Mucosa of stomach (tissue), 1 donor: ENCODE data around the gene ADH5.
"Not testable (repeated sequence)": the region's sequence is repeated elsewhere in the genome, so short reads cannot be mapped to it uniquely, and the experiment has no call there.

Experiments used
- H3K27me3 ChIP-seq: one replicate; pipeline ENCODE4 v1.7.0; 2013; ENCODE audit warnings: mild to moderate bottlenecking, low read length; ENCODE audit not compliant: control insufficient read depth, insufficient read depth
- H3K36me3 ChIP-seq: one replicate; pipeline ENCODE4 v1.7.0; 2013; ENCODE audit warnings: low read length; ENCODE audit not compliant: control insufficient read depth, insufficient read depth
- H3K4me1 ChIP-seq: one replicate; pipeline ENCODE4 v1.7.0; 2013; ENCODE audit warnings: mild to moderate bottlenecking, low read length; ENCODE audit not compliant: control insufficient read depth, insufficient read depth
- H3K4me3 ChIP-seq: one replicate; pipeline ENCODE4 v1.7.0; 2013; ENCODE audit warnings: low read length
- H3K9ac ChIP-seq: one replicate; pipeline ENCODE4 v1.7.0; 2013; ENCODE audit warnings: mild to moderate bottlenecking, low read length, moderate library complexity
- H3K9me3 ChIP-seq: one replicate; pipeline ENCODE4 v1.7.0; 2013; ENCODE audit warnings: mild to moderate bottlenecking, low read length, moderate library complexity; ENCODE audit not compliant: control insufficient read depth
- donor health status: Pancreatic carcinoma.

ADH5 gene

DNA sequence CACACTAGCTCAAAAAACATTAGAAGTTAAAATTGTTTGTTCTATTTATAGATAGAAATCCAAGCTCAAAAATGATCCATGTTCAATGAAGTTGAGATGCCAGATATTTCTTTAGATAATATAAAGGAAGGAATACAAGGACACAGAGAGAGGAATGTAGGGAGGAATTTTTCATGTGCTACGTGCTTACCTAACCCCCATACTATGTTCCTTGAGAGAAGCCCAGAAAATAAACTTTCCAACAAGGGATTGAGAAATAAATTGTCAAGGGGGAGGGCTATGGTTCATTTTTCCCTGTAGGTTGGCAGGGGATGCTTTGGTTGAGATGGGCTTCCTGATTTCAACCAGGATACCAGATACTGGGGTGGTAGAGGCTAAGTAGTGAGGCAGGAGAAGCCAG, 15.6 kb upstream of the ADH5 start:
- H3K36me3 ChIP-seq, result no peaks in the 10 kb centered on the region
- H3K9ac ChIP-seq, result no peak overlapping the region
- no peaks in the 10 kb centered on the region for H3K27me3 ChIP-seq
- H3K9me3 ChIP-seq, result no peaks in the 10 kb centered on the region
- no peaks in the 10 kb centered on the region for H3K4me1 ChIP-seq
- no peak overlapping the region for H3K4me3 ChIP-seq

GRCh38 chr4:99103166-99103565, 14.6 kb upstream of the ADH5 start:
- Histone ChIP-seq H3K36me3 (no peaks in the 10 kb centered on the region), H3K9ac (no peak overlapping the region), H3K4me3 (no peak overlapping the region), H3K9me3 (no peaks in the 10 kb centered on the region), H3K27me3 (no peaks in the 10 kb centered on the region), H3K4me1 (no peaks in the 10 kb centered on the region)

- Histone ChIP-seq H3K9me3 (no peaks in the 10 kb centered on the region), H3K4me3 (no peak overlapping the region), H3K9ac (no peak overlapping the region), H3K4me1 (no peaks in the 10 kb centered on the region), H3K36me3 (no peaks in the 10 kb centered on the region), H3K27me3 (no peaks in the 10 kb centered on the region)
Observed at GRCh38 chr4:99102634-99103033, 14.0 kb upstream of the ADH5 start.

- H3K4me1 ChIP-seq, result no peaks in the 10 kb centered on the region
- no peaks in the 10 kb centered on the region for H3K36me3 ChIP-seq
- no peak overlapping the region for H3K9ac ChIP-seq
- H3K9me3 ChIP-seq, result no peaks in the 10 kb centered on the region
- no peak overlapping the region for H3K4me3 ChIP-seq
- no peaks in the 10 kb centered on the region for H3K27me3 ChIP-seq
Observed at GRCh38 chr4:99100876-99101275, 12.3 kb upstream of the ADH5 start.

DNA sequence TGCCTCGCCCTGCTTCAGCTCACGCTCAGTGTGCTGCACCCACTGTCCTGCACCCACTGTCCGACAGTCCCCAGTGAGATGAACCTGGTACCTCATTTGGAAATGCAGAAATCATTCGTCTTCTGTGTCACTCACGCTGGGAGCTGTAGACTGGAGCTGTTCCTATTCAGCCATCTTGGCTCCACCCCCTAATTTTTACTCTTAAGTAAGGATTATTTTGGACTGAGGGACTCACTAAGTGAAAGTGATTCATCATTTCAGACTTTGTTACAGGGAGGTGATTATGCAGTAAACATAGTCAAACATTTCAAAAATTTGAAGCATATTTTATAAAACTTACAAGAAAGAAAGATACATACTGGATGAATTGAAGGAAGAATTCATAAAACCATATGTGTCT, 11.2 kb upstream of the ADH5 start:
- not testable (repeated sequence) for H3K9ac ChIP-seq, H3K27me3 ChIP-seq, H3K4me3 ChIP-seq, H3K4me1 ChIP-seq, H3K9me3 ChIP-seq, H3K36me3 ChIP-seq

- H3K36me3 ChIP-seq, result no peaks in the 10 kb centered on the region
- no peaks in the 10 kb centered on the region for H3K4me1 ChIP-seq
- no peaks in the 10 kb centered on the region for H3K9me3 ChIP-seq
- no peak overlapping the region for H3K9ac ChIP-seq
- H3K27me3 ChIP-seq, result no peaks in the 10 kb centered on the region
- H3K4me3 ChIP-seq, result no peak overlapping the region
Observed at GRCh38 chr4:99099311-99099710, 10.7 kb upstream of the ADH5 start.

DNA sequence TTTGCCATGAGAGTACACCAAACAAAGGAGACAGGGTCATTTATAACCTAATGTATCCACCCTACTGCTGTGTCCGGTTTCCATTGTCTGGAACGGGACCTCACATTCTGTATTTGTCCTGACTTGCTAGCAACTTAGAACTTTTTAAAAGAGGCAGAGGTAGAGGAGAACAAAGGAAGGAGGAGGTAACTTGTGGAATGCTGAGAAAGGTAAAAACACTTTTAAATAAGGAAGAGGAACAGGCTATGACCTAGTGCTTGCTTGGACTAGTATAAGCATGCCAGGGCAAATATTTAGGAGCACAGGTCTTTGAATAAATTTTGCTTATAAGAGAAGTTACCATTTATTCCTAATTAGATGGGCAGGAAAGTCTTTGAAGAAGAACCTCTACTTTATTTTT, 3.3 kb upstream of the ADH5 start:
- H3K4me1 ChIP-seq, H3K36me3 ChIP-seq, H3K9ac ChIP-seq, H3K27me3 ChIP-seq, H3K4me3 ChIP-seq, H3K9me3 ChIP-seq: not testable (repeated sequence)

DNA sequence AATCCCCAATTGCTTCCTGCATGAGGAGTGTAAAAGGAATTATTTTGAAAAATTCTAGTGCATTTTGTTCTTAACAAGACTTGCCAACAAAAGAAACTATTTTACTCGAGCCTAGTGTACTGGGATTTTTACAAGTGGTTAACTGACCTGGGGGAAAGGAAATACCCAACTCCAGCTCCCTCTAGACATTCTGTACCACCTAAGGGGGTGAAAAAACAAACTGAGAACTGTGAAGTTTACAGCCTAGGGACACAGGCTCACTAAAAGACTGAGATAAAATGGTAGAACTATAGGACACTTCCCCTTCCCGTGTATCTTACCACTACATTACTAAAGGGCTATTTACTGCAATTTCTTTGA, 2.6 kb upstream of the ADH5 start:
- Histone ChIP-seq H3K4me1 (peaks cover 6% of the 10 kb centered on the region), H3K36me3 (no peaks in the 10 kb centered on the region), H3K4me3 (no peak overlapping the region), H3K9me3 (no peaks in the 10 kb centered on the region), H3K27me3 (no peaks in the 10 kb centered on the region), H3K9ac (no peak overlapping the region)

- no peaks in the 10 kb centered on the region for H3K9me3 ChIP-seq
- H3K27me3 ChIP-seq, result no peaks in the 10 kb centered on the region
- no peaks in the 10 kb centered on the region for H3K36me3 ChIP-seq
- H3K4me1 ChIP-seq, result peaks cover 6% of the 10 kb centered on the region
- no peak overlapping the region for H3K9ac ChIP-seq
- no peak overlapping the region for H3K4me3 ChIP-seq
Observed at GRCh38 chr4:99090481-99091215, 2.1 kb upstream of the ADH5 start.

- H3K27me3 ChIP-seq, result no peaks in the 10 kb centered on the region
- H3K4me1 ChIP-seq, result peaks cover 6% of the 10 kb centered on the region
- peak overlapping the region; percentile 42 for H3K4me3 ChIP-seq
- peaks cover 7% of the 10 kb centered on the region for H3K36me3 ChIP-seq
- peak overlapping the region; percentile 59 for H3K9ac ChIP-seq
- no peaks in the 10 kb centered on the region for H3K9me3 ChIP-seq
Observed at GRCh38 chr4:99088023-99088449, 552 bp downstream of the ADH5 start.

DNA sequence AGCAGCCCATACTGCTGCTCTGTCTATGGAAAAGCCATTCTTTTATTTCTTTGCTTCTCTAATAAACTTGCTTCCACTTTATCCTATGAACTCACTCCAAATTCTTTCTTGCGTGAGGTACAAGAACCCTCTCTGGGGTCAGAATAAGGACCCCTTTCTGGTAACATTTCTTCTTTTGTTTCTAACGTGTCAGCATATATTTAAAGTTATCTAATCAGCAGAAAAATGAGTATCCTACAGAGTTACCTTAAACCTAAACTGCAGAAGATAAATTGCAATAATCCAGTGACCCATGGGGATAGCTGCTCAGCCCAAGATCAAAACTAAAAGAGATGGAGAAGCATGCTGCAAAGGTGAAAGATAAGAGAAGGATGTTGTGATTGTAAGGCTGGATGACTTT, 4.0 kb downstream of the ADH5 start:
- H3K36me3 ChIP-seq, result peaks cover 7% of the 10 kb centered on the region
- H3K9me3 ChIP-seq, result no peaks in the 10 kb centered on the region
- peaks cover under 1% of the 10 kb centered on the region for H3K4me1 ChIP-seq
- H3K9ac ChIP-seq, result no peak overlapping the region
- H3K4me3 ChIP-seq, result no peak overlapping the region
- no peaks in the 10 kb centered on the region for H3K27me3 ChIP-seq

DNA sequence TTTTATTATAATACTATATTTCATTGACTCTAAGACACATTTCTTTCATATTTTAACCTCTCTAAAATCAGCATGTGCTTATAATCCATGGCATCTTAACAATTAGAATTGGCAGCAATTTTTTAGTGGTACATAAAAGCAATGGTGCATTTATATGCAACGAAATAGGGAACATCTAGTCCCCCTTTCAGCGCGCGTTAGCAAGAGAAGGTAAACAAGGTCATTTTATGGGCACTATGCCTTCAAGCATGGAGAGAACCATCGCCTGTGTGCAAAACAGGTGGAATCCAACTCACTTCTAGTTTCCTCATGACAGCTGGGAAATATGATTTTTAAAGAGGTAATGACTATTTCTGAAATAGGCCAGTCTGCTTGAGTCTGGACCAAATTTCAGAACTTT, 6.4 kb downstream of the ADH5 start:
- H3K4me1 ChIP-seq, result no peaks in the 10 kb centered on the region
- no peaks in the 10 kb centered on the region for H3K9me3 ChIP-seq
- peaks cover 7% of the 10 kb centered on the region for H3K36me3 ChIP-seq
- H3K4me3 ChIP-seq, result no peak overlapping the region
- H3K9ac ChIP-seq, result no peak overlapping the region
- H3K27me3 ChIP-seq, result no peaks in the 10 kb centered on the region

DNA sequence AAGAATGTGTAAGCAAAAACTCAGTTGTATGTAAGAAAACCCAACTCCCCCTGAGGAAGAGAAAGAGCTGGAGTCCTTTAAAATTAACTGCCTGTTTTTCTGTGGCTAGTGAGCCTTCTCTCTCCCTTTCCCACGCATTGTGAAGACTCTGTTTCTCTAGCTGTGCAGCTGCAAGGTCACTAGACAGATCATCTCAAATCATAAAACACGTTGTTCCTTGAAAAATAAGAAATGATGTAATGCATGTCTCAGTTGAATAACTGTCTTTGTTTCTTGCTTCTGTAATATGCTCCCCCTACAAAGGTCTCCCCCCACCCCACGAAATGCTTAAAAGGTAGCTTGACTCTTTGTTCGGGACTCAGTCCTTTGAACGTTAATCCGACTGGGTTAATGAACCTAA, 7.7 kb downstream of the ADH5 start:
- not testable (repeated sequence) for H3K4me3 ChIP-seq, H3K4me1 ChIP-seq, H3K36me3 ChIP-seq, H3K9ac ChIP-seq, H3K9me3 ChIP-seq, H3K27me3 ChIP-seq
